HG02884 (cell line): Measurements from ENCODE around the gene GREM2.

Experiments used
- ATAC-seq: cut with Tn5 transposase; IDR thresholded peaks from one replicate; pipeline ENCODE4 v1.9.1; 2021; ENCODE audit warnings: mild to moderate bottlenecking, moderate library complexity; ENCODE audit not compliant: unreplicated experiment

GREM2 gene

DNA sequence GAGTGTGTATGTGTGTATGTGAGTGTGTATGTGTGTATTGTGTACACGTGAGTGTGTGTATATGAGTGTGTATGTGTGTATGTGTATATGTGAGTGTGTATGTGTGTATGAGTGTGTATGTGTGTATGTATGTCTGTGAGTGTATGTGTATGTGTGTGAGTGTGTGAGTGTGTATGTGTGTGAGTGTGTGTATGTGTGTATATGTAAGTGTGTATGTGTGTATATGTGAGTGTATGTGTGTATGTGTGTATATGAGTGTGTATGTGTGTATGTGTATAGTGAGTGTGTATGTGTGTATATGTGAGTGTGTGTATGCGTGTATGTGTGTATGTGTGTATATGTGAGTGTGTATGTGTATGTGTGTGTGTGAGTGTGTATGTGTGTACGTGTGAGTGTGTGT, 49.2 kb downstream of the GREM2 start:
- no peak for ATAC-seq

DNA sequence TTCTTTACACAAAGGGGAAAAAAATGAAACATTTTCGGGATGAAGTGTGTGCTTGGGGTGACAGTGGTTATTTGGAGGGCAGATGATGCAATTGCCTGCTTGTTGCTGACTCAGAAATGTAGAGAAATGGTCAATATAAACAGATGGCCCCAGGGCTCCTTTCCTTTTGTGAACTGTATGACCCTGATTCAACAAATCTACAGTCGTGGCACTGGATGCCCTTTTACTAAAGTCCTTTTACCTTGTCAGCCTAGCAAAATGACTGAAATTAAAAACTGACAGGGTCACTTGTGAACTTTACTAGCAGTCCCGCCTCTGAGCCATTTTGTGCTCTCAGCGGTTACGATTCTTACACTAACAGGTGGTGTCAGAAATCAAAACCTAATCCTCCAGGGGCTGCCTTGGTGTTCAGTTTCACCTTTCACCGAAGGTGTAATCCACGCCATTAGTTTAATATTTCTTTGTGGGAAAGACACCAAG, 49.8 kb downstream of the GREM2 start:
- no peak for ATAC-seq

GRCh38 chr1:240559781-240560180, 52.2 kb downstream of the GREM2 start:
- no peak for ATAC-seq

- no peak for ATAC-seq
Measured at GRCh38 chr1:240555524-240555923, 56.4 kb downstream of the GREM2 start.

GRCh38 chr1:240553351-240553750, 58.6 kb downstream of the GREM2 start:
- ATAC-seq: no peak

DNA sequence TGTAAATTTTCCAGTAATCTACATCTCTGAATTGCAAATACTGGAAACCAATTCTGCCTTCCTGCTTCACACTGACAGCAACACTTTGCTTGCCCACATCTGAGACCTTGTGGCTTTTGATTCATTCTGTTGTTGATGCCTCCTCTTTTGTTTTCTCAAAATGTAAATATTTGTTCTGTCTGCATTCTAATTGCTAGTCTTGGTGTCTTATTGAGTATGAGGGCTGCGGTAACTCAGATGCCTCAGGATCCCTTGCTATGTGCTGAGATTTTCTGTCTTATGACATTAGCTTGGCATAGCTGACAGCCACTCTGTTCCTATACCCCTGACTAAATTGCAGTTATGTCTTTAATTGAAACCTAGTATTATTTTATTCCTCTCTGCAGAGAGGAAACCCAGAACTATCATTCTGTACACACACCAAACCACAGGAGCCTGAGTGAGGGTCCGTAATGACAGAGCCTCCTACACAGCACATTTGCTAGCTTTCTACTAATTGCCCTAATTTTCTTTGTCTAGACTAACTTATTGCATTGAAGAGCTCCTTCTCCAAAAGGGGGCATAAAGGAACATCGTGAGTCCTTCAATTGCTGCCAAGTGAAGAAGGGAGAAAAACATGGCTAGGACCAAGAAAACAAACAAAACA, 72.1 kb downstream of the GREM2 start:
- ATAC-seq: no peak

- no peak for ATAC-seq
Measured at GRCh38 chr1:240538776-240539430, 73.1 kb downstream of the GREM2 start.

- ATAC-seq: no peak
Measured at GRCh38 chr1:240533154-240533780, 78.7 kb downstream of the GREM2 start.

GRCh38 chr1:240528591-240528990, 83.4 kb downstream of the GREM2 start:
- no peak for ATAC-seq

GRCh38 chr1:240527086-240527485, 84.9 kb downstream of the GREM2 start:
- ATAC-seq: no peak

DNA sequence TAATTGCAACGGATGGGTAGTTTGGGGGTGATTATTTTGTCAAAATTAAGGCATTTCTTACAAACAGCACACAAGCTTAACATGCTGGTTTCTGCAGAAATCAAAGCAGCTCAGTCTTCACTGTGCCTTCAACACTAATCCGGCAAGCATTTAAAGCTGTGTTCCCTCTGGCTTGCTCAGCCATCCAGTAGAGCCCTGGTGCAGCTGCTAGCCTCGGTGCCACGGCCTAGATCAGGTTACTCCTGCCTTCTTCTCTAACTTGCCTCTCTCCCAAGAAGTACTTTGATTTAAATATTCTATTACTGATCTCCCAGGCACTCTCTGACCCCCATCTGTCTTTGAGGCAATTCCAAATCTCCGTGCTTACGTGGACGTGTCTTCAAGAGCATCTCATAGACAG, 85.6 kb downstream of the GREM2 start:
- ATAC-seq: no peak

- no peak for ATAC-seq
Measured at GRCh38 chr1:240524356-240525069, 87.4 kb downstream of the GREM2 start.

DNA sequence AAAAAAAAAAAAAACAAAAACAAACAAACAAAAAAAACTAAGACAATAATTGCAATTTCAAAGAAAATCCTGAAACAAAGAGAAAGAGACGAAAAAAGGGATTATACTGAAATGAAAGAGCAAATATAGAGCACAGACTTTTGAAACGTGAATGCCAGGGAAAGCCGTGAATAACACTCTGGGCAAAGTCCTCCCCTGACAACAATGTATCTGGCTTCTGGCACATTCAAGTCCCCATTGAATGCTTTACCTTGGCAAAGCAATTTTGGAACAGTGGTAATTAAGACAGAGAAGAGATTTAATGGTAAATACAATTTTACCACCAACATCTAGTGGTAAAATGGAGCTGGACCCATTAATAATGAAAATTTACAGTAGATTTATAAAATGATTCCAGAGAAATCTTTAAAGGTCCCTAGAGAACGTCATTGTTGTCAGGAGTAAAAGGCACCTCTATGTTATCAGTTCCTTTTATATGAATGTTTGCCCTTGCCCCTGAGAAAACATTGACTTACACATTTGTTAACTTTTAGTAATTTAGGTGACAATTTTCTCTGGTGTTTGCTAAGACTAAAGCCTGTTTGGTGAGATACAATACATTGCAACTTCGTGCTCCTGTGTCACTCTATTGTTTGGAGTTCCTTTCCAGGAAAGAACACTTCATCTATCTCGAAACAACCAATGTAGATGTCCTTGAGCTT, 89.7 kb downstream of the GREM2 start:
- no peak for ATAC-seq

DNA sequence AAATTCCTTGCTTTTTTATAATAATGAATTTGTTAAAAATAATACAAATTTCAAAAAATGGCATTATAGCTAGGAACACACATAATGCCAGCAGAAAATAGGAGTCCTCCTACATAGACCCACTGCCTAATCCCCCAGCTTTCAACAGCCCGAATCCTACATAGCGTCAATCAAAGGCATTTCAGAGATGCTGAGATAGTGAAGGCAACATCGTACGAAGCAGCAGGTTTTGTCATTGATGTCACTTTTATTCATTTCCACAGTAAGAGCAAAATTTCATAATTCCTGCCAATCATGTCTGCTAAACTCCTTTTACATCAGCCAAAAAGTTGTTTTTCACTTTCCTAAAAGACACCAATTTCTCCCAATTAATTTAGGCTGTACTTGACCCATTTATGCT, 94.1 kb downstream of the GREM2 start:
- no peak for ATAC-seq

GRCh38 chr1:240516069-240516468, 95.9 kb downstream of the GREM2 start:
- ATAC-seq: no peak

DNA sequence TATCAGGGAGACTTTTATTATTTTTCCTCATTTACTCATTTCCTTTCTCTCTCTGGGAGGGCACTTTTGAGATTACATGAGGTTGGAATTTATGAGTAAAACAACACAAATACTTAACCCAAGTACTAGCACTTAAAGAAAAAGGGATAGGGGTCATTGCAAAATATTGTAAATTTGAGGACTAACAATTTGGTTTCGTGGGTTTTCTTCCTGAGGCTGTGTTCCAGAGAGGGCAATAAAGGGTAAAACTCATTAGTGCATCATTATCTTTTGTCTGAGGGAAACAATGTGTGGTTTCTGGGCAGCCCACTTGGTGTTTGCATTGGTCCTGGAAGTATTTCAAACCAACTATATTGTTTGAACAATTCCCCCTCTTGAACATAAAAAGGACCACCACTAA, 96.5 kb downstream of the GREM2 start:
- ATAC-seq: no peak

GRCh38 chr1:240511789-240512188, 100.2 kb downstream of the GREM2 start:
- ATAC-seq: no peak

- ATAC-seq: no peak
Measured at GRCh38 chr1:240508950-240509349, 103.0 kb downstream of the GREM2 start.

GRCh38 chr1:240508201-240508600, 103.8 kb downstream of the GREM2 start:
- ATAC-seq: no peak

- no peak for ATAC-seq
Measured at GRCh38 chr1:240506176-240506575, 105.8 kb downstream of the GREM2 start.

- ATAC-seq: no peak
Measured at GRCh38 chr1:240503558-240503957, 108.4 kb downstream of the GREM2 start.
